ENCODE results near the gene MAPKAPK3. TPM values are rescaled to one million over a fixed set of nuclear protein-coding genes. Genes with fewer than 3 reads are reported as not detected.
A peak's percentile ranks its signal among the peaks of the same experiment; 100 is the strongest.

Gene MAPKAPK3
- total RNA-seq, 4 donors from 2014 or later: 17.2 to 53.7 (median 18.0) TPM

DNA sequence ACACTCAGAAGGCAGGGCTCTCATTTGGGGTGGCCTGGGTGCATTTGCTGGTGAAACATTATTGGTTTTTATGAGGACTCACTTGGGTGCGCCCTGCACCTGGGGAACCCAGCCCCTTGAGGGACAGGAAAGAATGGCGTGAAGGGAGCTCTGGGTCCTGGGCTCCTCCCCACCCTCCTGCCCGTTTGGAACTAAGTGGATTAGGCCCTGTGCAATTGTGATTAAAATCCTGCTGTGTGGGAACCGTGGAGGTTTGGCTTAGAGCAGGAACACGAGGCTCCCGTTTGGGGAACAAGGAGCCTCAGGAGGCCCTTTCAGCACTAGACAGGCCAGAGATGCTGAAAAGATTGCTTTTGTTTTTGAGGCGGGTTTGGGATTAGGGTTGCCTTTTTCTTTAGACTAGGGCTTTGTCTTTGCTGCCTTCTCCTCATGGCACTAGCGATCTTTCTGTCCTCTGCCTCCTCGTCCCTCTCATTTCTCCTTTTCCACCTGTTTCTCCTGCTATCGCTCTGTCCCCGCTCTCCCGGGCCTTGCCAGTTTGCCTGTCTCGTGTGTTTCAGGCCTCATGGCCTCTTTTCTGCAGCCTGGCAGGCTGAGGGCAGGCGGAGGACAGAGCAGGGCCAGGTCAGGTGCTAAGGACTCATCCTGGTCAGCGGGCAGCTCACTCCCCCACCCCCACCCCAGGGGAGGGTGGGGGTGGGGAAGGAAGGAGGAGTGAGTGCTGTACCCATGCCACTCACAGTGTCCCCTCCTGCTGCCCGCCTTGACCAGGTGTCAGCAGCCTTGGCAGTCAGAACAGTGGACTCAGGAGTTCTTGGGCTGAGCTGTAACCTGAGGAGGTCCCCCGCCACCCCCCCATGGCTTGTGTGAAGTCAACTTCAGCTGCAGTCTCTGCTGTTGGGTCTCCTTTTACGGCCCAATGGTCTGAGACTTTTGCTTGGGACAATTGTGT is 8.6 kb downstream of the MAPKAPK3 start:
- Histone ChIP-seq H3K27ac (no peak overlapping the region), H3K9me3 (no peaks in the 10 kb centered on the region), H3K4me1 (peaks cover 0 to 43% (median 12%) of the 10 kb centered on the region in 4 donors), H3K4me3 (no peak overlapping the region), H3K36me3 (peaks cover 0 to 11% (median 0%) of the 10 kb centered on the region in 3 donors), H3K27me3 (no peaks in the 10 kb centered on the region)
- TF ChIP-seq POLR2A (IDR thresholded peaks at IDR 0.05): no peak
- TF ChIP-seq, protein P1, sequence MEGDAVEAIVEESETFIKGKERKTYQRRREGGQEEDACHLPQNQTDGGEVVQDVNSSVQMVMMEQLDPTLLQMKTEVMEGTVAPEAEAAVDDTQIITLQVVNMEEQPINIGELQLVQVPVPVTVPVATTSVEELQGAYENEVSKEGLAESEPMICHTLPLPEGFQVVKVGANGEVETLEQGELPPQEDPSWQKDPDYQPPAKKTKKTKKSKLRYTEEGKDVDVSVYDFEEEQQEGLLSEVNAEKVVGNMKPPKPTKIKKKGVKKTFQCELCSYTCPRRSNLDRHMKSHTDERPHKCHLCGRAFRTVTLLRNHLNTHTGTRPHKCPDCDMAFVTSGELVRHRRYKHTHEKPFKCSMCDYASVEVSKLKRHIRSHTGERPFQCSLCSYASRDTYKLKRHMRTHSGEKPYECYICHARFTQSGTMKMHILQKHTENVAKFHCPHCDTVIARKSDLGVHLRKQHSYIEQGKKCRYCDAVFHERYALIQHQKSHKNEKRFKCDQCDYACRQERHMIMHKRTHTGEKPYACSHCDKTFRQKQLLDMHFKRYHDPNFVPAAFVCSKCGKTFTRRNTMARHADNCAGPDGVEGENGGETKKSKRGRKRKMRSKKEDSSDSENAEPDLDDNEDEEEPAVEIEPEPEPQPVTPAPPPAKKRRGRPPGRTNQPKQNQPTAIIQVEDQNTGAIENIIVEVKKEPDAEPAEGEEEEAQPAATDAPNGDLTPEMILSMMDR (IDR thresholded peaks at IDR 0.05): no peak
- TF ChIP-seq EP300 (IDR thresholded peaks at IDR 0.05): no peak
- WGBS, 2 donors: 71 to 76% methylated on average over 15 to 16 of the region's 18 CpGs
- no peak for DNase-seq (ENCODE audit: low spot score in 2 of 2)

DNA sequence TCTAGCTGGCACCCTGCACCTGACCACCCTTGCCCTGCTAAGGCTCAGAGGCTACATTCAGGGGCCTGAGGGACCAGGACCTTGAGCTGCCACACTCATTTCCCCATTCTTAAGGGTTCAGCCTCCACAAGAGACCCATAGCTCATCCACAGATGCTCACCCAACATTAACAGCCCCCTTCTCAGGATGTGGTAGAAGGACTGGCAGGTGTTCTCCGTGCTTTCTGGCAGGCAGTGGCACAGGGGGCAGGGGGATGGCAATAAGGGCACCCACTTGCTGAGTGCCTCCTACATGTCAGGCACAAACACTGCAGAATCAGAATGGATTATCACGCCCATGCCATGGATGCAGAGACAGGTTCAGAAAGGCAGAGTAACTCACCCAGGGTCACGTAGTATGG is 9.4 kb downstream of the MAPKAPK3 start:
- H3K4me1 ChIP-seq: peaks cover 0 to 46% (median 13%) of the 10 kb centered on the region in 4 donors
- WGBS, 2 donors: 62 to 85% methylated on average over 2 to 3 of the region's 3 CpGs
- no peak for DNase-seq (ENCODE audit: low spot score in 2 of 2)
- TF ChIP-seq, protein P1 (IDR thresholded peaks at IDR 0.05): no peak
- TF ChIP-seq POLR2A (IDR thresholded peaks at IDR 0.05): no peak
- TF ChIP-seq EP300 (IDR thresholded peaks at IDR 0.05): no peak
- H3K36me3 ChIP-seq: peaks cover 0 to 11% (median 0%) of the 10 kb centered on the region in 3 donors
- H3K27me3 ChIP-seq: no peaks in the 10 kb centered on the region
- no peak overlapping the region for H3K4me3 ChIP-seq
- no peaks in the 10 kb centered on the region for H3K9me3 ChIP-seq
- H3K27ac ChIP-seq: no peak overlapping the region

DNA sequence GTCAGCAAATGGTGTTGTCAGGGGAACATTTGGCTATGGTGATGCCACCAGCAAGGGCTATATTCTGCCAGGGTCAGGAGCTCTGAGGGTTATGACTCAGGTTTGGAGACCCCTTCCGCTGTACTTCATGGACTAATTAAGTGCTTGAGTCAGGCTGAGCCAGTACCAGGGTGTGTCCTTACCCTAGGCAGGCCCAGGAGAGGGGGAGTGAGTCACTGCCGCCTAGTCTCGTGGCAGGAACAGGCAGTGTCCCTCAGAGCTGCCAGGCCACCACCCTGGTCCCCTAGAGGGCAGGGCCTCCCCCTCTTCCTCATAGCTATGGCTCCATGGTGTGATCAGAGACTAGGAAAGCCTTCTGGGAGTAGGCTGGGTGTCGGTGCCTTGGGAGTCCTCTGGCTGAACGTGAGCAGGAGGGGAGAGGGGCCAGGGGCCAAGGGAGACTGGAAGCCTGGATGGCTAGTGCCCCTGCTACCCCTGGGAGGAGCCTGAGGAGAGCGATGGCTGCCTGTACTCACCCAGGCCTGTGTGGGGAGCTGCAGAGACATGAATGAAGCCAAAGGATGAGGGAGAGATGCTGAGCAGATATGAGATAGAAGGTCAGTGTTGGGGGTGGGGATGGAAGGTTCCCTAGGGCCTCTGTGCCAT is 10.6 kb downstream of the MAPKAPK3 start:
- WGBS, 2 donors: 56 to 65% methylated on average over 3 to 4 of the region's 6 CpGs
- DNase-seq (ENCODE audit: low spot score in 2 of 2): no peak

DNA sequence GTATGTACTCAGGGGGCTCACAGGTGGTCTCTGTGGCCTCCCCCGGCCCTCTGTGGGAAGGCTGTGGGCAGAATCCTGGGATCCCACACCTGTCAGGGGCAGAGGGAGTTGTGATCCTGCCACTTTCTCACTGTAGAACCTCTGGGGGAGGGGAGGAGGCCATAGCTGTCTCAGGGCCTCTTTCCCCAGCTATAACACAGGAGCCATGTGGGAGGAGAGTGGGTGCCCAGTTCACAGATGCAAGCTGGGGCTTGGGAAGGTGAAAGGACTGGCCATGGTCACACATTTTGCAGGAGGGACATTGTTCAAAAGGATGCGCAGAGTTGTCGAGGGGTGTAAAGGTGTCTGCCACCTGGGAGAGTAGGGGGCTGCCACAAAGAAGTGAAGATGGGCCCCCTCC is 11.7 kb downstream of the MAPKAPK3 start:
- Histone ChIP-seq H3K36me3 (no peaks in the 10 kb centered on the region), H3K4me1 (peaks cover 0 to 53% (median 14%) of the 10 kb centered on the region in 4 donors), H3K4me3 (no peak overlapping the region), H3K27ac (no peak overlapping the region), H3K27me3 (no peaks in the 10 kb centered on the region), H3K9me3 (no peaks in the 10 kb centered on the region)
- DNase-seq (ENCODE audit: low spot score in 2 of 2): no peak
- whole genome bisulfite sequencing, 2 donors: 86 to 96% methylated on average over 3 of the region's 3 CpGs
- TF ChIP-seq POLR2A (IDR thresholded peaks at IDR 0.05) (no peak), EP300 (IDR thresholded peaks at IDR 0.05) (no peak)
- TF ChIP-seq, protein P1 (IDR thresholded peaks at IDR 0.05): no peak

More for the DNA sequence above, 10.6 kb downstream of the MAPKAPK3 start:
- no peaks in the 10 kb centered on the region for H3K27me3 ChIP-seq
- H3K9me3 ChIP-seq: no peaks in the 10 kb centered on the region
- TF ChIP-seq, protein P1 (IDR thresholded peaks at IDR 0.05): peak in 1 of 5 experiments; percentile 15
- TF ChIP-seq POLR2A (IDR thresholded peaks at IDR 0.05): no peak
- no peak for TF ChIP-seq EP300 (IDR thresholded peaks at IDR 0.05)
- H3K4me1 ChIP-seq: peaks cover 0 to 48% (median 14%) of the 10 kb centered on the region in 4 donors
- no peak overlapping the region for H3K27ac ChIP-seq
- H3K4me3 ChIP-seq: no peak overlapping the region
- peaks cover 0 to 5% (median 0%) of the 10 kb centered on the region in 3 donors for H3K36me3 ChIP-seq
